ENCODE data around the gene TCAF2. TPM values are rescaled to one million over a fixed set of nuclear protein-coding genes. Genes with fewer than 3 reads are reported as not detected.
"Not testable (repeated sequence)": the region's sequence is repeated elsewhere in the genome, so short reads cannot be mapped to it uniquely, and the experiment has no call there.

TCAF2 gene
- polyA plus RNA-seq (ENCODE audit: insufficient read length in 3 of 3) = 1 to 10 TPM; 2.5 to 3.0 (median 2.8) TPM

DNA sequence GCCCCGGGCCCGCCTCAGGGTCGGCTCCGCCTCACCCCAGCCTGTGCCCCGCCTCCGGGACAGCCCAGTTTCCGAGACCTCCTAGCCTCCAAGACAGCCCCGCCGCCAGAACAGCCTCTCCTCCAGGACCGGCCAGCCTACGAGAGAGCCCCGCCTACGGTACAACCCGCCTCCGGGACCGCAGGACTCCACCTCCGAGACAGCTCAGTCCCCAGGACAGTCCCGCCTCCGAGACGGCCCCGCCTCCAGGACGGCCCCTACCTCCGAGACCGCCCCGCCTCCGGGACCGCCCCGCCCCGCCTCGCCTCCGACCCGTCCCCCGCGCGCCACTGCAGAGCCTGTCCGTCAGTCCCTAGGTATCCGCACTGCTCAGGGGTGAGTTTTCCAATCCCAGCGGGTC, at the start of gene TCAF2:
TSS of gene TCAF2 (plus strand) at position 329 of the 400 bp plus-strand sequence.
- DNase-seq (ENCODE audit: low read depth in 3 of 3, low spot score in 2 of 3) = not testable (repeated sequence)

GRCh38 chr7:143571501-143571900, 49.3 kb upstream of the TCAF2 start, which contains the start of gene CTAGE15:
CTAGE15 (plus strand) TSS chr7:143571801; CDS start chr7:143571818, 17 bp downstream.
- DNase-seq (ENCODE audit: low read depth in 3 of 3, low spot score in 2 of 3) = not testable (repeated sequence)

DNA sequence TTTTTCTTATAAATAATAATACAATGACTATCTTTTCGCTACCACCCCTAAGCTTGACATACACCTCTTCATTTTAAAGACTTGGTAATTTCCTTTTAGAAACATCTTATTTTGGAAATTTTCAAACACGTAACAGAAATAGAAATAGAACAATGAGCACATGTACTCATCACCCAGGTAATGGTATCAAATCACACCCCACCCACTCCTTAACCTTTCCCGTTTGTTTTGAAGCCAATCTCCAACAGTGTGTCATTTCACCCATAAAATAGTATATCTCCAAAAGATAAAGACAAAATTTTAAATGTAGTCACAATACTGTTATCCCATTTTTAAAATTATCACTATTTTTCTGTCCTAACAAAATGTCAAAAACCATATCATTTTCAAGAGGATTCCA, 32.6 kb upstream of the TCAF2 start:
- DNase-seq (ENCODE audit: low read depth in 3 of 3, low spot score in 2 of 3) = not testable (repeated sequence)

DNA sequence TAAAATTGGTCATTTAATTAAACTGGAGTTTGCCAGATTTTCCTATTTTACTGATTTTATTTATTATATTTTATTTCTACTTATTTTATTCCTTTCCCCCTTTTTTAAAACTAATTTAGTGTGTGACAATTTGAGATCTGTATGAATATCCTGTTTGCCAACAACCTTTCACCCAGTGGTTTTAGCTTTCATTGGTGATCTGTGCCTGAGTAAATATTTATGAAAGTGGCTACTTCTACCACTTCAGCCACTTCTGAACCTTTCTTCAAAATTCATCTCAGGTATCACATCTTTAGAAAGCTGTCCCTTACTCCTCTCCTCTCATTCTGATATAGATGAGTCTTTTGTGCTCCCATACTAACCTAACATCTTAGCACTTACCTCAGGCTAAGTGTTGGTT, 30.9 kb upstream of the TCAF2 start:
- DNase-seq (ENCODE audit: low read depth in 3 of 3, low spot score in 2 of 3) = not testable (repeated sequence)

DNA sequence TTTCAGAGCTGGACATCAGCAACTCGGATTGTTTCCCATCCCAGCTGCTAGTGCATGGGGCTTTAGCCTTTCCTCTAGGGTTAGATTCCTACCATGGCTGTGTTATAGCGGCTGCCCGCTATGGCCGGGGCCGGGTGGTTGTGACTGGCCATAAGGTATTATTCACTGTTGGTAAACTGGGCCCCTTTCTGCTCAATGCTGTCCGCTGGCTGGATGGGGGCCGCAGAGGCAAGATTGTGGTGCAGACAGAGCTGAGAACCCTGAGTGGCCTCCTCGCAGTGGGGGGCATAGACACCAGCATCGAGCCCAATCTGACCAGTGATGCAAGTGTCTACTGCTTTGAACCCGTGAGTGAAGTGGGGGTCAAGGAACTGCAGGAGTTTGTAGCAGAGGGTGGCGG, 22.7 kb upstream of the TCAF2 start:
- not testable (repeated sequence) for DNase-seq (ENCODE audit: low read depth in 3 of 3, low spot score in 2 of 3)

DNA sequence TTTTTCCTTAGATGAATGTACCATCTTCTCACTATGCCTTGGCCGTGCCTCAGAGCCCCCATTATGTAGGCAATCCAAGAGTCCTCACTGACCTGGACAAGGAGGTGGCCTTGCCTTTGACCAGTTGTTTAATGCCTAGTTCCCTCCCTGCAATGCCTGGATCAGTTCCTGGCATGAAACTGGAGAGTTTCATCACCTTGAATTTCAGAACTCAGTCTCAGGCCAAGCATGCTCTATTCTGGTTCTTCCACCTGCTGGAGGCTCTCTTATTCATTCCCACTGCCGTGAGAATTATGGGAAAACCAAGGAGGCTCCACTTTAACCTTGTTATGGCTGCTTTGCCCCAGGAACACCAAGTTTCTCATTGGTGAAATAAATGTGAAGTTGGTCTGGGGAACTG, 17.2 kb upstream of the TCAF2 start:
- DNase-seq (ENCODE audit: low read depth in 3 of 3, low spot score in 2 of 3) = not testable (repeated sequence)

GRCh38 chr7:143606088-143606487, 14.7 kb upstream of the TCAF2 start:
- not testable (repeated sequence) for DNase-seq (ENCODE audit: low read depth in 3 of 3, low spot score in 2 of 3)

DNA sequence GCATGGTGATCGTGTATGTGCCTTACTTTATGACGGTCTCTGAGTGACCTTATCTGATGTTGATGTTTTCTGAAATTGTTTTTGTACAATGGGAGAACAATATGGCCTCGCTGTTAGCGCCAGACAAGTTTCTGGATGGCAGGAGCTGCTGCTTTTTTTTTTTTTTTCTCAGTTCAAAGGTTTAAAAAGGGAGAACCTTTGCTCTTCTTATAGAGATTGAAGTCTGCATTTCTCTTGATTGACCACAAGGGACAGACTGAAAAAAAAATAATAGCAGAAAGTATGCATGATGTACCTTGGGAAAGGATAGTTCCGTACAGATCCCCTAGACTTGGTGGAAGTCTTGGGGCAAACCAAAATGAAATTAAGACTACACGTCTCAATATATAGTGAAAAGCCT, 5.2 kb upstream of the TCAF2 start:
- not testable (repeated sequence) for DNase-seq (ENCODE audit: low read depth in 3 of 3, low spot score in 2 of 3)

GRCh38 chr7:143617204-143617603, 3.6 kb upstream of the TCAF2 start:
- DNase-seq (ENCODE audit: low read depth in 3 of 3, low spot score in 2 of 3) = not testable (repeated sequence)

DNA sequence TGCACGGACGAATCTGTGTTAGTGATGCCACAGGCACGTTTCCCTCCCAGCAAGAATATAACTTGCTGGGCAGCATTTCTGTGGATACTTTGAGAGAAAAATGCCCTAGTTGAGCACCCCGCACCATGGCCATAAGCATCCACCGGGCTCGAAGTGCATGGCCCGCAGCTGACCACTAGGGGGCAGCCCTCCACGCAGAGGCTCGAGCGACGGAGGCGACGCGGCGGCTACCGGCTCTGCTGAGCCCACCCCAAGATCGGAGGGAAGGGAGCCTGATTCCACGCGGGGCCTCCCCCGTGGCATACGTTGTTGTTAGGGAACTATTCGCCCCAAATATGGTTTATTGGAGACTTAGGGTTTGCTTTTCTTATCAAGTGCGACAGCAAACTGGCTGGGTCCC, 716 bp upstream of the TCAF2 start:
- not testable (repeated sequence) for DNase-seq (ENCODE audit: low read depth in 3 of 3, low spot score in 2 of 3)

- DNase-seq (ENCODE audit: low read depth in 3 of 3, low spot score in 2 of 3) = not testable (repeated sequence)
Observed at GRCh38 chr7:143621175-143621574, 401 bp downstream of the TCAF2 start.

DNA sequence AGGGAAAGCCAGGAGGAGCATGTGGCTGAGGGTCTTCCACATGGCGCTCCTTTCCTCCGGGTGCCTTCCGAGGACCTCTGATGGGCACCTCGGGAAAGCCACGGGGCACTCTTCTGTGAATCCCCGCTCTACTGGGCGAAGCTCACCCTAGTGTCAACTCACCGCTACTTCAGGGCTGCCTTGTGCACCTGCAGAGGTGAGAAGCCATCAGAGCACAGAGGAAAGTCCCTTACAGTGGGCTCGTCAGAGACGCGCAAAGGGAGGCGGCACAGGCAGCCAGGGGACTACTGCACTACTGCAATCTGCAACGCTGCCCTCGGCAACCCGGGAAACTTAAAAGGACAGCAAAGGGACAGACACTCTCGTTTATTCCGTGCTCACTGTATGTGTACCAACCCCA, 1.4 kb downstream of the TCAF2 start:
- DNase-seq (ENCODE audit: low read depth in 3 of 3, low spot score in 2 of 3) = not testable (repeated sequence)

DNA sequence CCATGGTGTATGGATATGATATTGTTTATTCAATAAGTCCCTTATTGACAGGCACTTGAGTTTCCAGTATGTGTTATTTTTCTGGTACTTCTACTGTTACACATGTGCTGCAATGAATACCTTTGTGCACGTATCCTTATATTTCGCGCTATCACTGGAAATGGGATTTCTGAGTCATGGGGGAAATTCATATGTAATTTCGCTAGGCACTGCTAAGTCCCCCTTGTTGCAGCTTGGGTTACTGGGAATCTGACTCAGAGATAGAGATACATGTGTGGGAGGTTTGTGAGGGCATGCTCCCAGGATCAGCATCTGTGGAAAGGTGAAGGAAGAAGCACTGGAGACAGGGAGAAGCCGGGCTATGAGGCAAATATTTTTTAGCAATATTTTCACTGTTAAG, 9.9 kb downstream of the TCAF2 start:
- DNase-seq (ENCODE audit: low read depth in 3 of 3, low spot score in 2 of 3) = not testable (repeated sequence)

- not testable (repeated sequence) for DNase-seq (ENCODE audit: low read depth in 3 of 3, low spot score in 2 of 3)
Observed at GRCh38 chr7:143632506-143632905, 11.7 kb downstream of the TCAF2 start.

DNA sequence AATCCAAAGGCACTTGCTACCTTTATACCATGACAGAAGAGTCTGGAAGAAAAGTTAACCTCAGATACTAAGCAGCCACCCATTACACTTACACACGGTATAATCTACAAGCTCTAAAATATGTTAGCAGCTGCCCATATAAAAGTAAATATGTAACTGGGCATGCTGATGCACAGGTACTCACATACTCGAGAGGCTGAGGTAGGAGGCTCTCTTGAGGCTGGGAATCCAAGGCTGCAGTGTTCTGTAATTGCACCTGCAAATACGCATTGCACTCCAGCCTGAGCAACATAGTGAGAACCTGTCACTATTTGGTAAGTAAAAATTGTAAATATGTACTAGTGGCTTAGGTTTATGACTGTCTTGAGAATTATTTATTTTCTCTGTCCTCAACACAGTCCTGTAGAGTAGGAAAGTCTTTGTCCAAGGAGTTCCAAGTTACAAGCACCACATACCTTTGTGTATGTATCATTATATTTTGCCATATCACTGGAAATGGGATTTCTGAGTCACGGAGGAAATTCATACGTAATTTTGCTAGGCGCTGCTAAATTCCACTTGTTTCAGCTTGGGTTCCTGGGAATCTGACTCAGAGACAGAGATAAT, 12.3 kb downstream of the TCAF2 start:
- not testable (repeated sequence) for DNase-seq (ENCODE audit: low read depth in 3 of 3, low spot score in 2 of 3)

- DNase-seq (ENCODE audit: low read depth in 3 of 3, low spot score in 2 of 3) = not testable (repeated sequence)
Observed at GRCh38 chr7:143635364-143636240, 14.8 kb downstream of the TCAF2 start.

- DNase-seq (ENCODE audit: low read depth in 3 of 3, low spot score in 2 of 3) = not testable (repeated sequence)
Observed at GRCh38 chr7:143639372-143639771, 18.6 kb downstream of the TCAF2 start.

DNA sequence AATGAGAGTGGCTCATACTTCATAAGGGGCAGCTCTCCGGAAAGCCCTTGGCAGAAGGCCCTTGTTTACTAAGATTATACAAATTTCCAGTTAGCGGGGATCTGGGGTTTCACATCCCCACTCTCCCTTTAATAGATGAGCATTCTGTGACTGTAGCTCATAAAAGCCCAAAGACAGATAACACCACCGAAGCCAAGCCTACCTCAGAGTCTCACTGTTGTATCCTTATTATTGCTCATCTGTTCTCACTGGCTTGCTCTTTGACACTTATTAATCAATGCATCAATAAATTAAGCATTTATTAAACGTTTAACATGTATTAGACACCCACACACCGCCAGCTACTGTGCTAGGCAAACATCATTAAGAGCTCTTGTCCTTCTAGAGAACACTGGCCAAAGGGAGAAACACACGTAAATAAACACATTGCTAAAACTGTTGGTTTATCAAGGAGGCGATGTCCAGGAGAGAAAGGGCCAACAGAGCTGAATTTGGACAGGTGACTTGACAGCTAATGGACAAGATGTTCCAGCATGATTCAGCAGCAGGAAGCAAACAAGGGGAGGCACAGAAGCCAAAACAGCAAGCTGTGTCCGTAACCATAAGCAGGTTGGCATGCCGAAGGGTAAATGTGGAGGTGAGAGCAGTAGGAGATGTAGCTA, 19.9 kb downstream of the TCAF2 start:
- DNase-seq (ENCODE audit: low read depth in 3 of 3, low spot score in 2 of 3) = not testable (repeated sequence)

DNA sequence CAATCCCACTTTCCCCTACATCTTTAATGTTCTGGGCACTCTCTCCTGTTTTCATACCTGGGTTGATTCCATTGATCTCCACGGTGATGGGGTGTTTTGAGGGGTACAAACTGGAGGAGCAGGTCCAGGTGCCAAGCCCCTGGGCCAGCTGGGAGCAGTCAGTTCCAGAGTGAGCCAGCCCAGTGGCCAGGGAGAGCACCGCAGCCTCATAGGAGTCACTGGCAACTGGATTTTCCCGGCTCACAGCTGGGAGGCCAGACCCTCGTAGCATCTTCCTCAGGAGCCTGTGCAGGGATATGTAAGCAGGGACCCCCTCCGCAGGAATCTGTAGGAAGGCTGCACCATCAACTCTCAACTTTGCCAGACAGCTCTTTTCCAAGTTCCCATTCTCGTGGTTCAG, 25.8 kb downstream of the TCAF2 start:
- not testable (repeated sequence) for DNase-seq (ENCODE audit: low read depth in 3 of 3, low spot score in 2 of 3)

DNA sequence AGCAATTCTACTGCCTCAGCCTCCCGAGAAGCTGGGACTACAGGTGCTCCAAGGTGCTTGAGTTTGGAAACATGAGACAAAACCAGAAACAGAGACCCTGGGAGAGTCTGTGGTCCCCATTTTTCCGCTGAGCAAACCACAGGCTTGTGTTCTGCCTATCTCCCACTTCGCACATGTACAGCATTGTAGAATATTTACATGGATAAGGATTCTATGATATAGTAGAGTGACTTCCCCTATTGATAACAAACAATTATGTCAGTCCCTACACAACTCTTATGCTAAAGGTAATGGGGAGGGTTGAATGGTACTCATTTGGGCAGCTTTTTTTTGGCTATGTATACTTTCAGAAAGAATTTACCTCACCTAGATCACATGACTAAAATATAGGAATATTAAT, 29.1 kb downstream of the TCAF2 start:
- not testable (repeated sequence) for DNase-seq (ENCODE audit: low read depth in 3 of 3, low spot score in 2 of 3)

DNA sequence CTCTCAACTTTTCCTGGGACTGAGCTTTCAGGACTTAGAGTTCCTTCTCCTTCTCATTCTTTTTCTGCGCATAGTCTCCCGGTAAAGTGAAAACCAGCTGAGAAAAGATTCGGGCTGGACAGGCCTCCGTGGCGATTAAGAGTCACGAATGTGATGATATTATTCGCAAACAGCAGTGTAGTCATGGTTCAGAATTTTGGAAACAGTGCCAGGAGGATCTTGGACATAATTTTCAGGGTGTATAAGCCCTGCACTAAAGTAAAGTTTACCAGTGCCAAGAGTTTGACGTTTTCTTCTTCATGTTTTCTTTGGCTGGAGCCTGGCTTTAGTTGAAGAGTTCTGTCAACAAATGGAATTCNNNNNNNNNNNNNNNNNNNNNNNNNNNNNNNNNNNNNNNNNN, 29.7 kb downstream of the TCAF2 start:
- not testable (repeated sequence) for DNase-seq (ENCODE audit: low read depth in 3 of 3, low spot score in 2 of 3)
